ENCODE results near the gene KIF3A.
"Not testable (repeated sequence)": the region's sequence is repeated elsewhere in the genome, so short reads cannot be mapped to it uniquely, and the experiment has no call there.

The KIF3A gene

DNA sequence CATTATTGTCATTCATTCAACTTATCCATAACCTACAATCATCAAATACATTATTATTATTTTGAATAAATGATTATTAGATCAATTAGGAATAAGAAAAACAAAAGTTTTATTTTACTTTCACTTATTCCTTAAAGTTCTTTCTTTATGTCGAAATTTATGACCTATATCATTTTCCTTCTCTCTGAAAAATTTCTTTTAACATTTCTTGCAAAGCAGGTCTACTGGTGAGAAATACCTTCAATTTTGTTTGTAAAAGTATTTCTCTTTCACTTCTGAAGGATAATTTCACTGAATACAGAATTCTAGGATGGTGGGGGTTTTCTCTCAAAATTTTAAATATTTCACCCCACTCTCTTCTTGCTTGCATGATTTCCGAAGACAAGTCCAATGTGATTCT lies 7.3 kb upstream of the KIF3A start:
- intact Hi-C loops (cut with DNase I): no loop called here
- DNase-seq: no peak

DNA sequence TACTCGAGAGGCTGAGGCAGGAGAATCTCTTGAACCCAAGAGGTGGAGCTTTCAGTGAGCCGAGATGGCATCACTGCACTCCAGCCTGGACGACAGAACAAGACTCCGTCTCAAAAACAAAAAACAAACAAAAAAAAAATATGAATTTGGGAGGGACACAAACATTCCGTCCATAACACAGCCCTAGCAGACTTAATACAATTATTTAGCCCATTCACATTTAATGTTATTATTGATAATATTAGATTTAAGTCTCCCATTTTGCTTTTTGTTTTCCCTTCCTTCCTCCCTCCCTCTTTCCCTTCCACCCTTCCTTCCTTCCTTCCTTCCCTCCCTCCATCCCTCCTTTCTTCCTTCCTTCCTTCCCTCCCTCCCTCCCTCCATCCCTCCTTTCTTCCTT lies 5.3 kb upstream of the KIF3A start:
- DNase-seq: no peak
- intact Hi-C loops (cut with DNase I): no loop called here

DNA sequence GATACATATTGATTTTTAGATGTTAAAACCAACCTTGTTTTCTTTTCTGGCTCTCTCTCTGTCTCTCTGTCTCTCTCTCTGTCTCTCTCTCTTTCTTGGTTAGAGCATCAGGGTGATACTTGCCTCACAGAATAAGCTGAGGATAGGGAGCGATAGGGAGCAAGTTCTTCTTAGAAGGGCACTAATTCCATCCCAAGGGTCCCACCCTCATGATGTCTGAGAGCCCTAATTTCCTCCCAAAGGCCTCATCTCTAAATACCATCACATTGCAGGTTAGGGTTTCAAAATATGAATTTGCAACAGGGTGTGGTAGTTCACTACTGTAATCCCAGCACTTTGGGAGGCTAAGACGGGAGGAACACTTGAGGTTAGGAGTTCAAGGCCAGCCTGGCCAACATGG lies 4.8 kb upstream of the KIF3A start:
- intact Hi-C loops (cut with DNase I): no loop called here
- DNase-seq: no peak

DNA sequence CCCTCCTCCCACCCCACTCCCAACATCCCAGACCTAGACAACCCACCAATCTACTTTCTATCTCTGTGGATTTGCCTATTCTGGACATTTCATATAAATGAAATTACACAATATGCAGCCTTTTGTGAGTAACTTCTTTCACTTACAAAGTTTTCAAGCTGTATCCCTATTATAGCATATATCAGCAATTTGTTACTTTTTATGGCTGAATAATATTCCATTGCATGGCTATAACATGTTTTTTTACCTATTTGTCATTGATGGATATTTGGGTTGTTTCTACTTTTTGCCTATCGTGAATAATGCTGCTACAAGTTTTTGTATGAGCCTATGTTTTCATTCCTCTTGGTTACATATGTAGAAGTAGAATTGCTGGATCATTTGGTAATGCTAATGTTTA lies 1.9 kb upstream of the KIF3A start:
- intact Hi-C loops (cut with DNase I): loop anchor here (5.0 kb wide), 2 partner anchors 83 to 128 kb away; partner anchors contain the start of genes GDF9 and UQCRQ
- DNase-seq: no peak

DNA sequence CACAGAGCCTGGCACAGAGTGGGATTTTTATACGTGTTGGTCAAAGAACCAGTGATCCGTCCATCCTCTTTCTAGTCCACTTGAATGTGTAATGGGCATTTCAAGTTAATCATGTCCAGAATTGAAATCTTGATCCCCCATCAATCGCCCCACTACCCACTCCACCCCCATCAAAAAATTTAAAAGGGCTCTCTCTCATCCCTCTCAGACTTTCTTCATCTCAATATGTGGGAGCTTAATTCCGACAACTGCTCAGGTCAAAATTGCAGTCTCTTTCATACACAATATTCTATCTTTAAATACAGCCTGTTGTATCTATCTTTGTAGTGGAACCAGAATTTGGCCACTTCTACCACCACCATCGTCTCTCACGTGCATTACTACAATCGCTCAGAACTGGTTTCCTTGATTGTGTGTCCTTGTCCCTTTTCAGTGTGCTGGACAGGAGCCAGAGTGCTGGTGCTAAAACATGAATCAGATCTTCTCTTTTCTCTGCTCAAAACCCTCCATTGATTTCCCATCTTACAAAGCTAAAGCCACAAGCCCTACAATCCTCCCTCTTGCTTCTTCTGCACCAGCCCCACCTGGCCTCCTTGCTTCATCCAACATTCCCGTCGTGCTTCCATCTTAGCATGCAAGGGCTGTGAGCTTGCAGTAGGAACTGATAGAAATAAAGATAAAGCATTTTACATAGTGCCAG lies 786 bp upstream of the KIF3A start:
- intact Hi-C loops (cut with DNase I): loop anchor here (5.0 kb wide), 2 partner anchors 84 to 129 kb away; partner anchors contain the start of genes GDF9 and UQCRQ
- DNase-seq: peak in 2 of 42 donors; percentile 26 to 44

DNA sequence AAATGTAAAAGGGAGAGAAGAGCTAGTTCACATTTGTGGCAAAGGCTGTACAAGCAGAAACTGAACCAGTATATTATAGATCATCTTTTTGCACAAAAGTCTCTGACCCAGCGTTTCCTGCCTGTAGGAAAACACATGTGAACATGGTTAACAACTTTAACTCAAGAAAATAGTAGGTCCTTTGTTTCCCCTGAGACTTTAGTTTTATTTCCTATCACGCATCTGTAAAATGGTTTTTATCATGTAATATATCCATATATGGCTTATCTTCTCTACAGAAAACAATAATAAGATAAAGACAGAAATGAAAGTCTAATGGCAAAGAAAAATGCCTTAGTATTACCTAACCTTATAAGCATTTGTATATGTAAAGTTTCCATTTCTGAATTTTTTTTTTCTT lies 2.7 kb downstream of the KIF3A start:
- DNase-seq: no peak
- intact Hi-C loops (cut with DNase I): loop anchor here (5.0 kb wide), 2 partner anchors 88 to 133 kb away; partner anchors contain the start of genes GDF9 and UQCRQ

DNA sequence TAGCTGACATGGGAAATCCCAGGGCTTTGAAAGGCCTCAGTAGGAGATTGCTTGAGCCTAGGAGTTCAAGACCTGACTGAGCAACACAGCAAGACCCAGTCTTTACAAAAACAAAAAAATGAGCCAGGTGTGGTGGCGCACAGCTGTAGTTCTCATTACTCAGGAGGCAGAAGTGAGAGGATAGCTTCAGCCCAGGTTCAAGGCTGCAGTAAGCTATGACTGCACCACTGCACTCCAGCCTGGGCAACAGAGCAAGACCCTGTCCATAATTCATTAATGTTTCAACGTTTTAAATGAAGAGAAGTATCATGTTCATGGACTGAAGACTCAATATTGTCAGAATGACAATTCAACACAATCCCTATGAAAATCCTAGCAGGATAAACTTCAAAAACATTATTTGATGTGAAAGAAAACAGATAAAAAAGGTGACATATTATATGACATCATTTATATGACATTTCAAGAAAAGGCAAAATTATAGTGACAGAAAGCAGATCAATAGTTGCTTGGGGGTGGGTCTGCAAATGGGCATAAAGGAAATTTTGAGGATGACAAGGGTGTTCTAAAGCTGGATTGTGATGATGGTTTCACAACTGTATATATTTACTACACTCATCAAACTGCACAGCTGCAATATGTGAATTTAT lies 3.7 kb downstream of the KIF3A start:
- intact Hi-C loops (cut with DNase I): no loop called here
- DNase-seq: no peak

DNA sequence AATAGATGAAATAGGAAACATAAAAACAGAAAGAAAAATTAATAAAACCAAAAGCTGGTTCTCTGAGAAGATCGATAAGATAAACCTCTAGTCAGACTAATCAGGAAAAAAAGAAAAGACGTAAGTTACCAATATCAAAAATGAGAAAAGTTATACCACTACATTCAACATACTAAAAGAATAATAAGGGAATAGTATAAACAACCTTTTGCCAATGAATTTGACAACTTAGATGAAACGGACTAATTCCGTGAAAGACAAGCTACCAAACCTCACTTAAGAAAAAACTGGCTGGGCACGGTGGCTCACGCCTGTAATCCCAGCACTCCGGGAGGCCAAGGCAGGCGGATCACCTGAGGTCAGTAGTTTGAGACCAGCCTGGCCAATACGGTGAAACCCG lies 7.5 kb downstream of the KIF3A start:
- intact Hi-C loops (cut with DNase I): no loop called here
- no peak for DNase-seq

DNA sequence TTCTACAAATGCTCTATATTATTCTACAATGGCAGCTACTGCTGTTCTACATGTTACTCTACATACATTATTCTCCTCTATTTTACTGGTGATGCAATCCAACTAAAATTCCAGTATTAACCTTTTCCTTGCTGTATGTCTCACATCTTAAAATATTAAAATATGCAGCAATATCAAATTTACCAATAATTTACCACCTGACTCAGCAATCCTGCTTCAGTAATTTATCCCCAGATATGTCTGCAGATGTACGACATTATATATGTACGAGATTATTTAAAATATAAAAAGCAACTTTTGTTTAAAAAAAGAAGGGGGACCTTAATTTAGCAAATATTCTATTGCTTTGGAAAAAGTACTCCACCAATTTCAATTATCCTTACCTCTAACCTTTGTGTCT lies 11.6 kb downstream of the KIF3A start:
- DNase-seq: no peak
- intact Hi-C loops (cut with DNase I): no loop called here

DNA sequence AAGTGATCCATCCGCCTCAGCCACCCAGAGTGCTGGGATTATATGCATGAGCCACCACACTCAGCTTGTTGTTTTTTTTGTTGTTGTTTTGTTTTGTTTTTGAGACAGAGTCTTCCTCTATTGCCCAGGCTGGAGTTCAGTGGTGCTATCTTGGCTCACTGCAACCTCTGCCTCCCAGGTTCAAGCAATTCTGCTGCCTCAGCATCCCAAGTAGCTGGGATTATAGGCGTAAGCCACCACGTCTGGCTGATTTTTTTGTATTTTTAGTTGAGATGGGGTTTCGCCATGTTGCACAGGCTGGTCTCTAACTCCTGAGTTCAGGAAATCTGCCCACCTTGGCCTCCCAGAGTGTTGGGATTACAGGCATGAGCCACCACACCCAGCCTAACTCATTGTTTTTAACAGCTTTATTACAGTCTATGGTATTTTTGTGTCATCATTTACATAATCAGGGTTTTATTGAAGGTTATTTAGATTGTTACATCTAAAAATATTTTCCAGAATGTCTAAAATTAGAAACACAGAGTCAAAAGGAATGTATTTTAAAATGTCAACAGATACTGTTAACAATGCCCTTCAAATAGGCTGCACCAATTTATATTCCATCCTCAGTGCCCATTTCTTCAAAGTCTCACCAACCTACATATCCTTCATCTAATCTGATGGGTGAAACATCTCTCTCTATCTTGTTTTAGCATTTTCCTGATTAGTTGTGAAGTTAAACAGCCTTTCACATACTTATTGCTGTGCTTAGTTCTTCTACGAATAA lies 18.6 kb downstream of the KIF3A start:
- intact Hi-C loops (cut with DNase I): no loop called here
- DNase-seq: no peak

DNA sequence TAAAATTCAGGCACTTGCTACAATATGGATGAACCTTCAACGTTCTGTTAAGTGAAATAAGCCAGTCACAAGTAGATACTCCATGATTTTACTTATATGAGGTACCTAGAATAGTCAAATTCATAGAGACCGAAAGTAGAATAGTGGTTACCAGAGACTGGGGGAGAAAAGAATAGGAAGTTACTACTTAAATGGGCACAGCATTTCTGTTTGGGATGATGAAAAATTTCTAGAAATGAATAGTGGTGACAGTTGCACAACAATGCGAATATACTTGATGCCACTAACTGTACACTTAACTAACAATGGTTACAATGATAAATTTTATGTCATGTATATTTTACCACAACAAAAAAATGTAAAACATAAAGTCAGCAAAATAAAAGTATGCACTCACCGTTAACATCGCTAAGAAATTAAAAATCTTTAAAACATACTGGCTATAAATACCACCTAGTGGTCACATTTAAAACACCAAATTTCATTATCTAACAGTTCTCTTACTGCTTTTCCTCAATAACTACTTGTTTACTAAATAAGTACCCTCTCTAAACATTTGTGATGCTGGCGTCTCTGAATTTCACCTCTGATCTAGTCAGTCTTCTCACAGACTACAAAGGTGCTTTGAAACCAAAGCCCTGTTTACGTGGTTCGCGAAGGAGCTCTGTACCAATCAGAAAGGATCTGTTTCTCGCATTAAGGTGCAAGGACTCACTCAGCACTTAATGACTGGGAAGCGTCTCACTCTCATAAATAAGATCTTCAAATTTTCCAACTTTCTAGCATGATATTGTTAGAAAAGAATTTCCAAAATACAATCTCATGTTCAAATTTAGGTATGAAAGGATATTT lies 22.7 kb downstream of the KIF3A start:
- no peak for DNase-seq
- intact Hi-C loops (cut with DNase I): no loop called here

DNA sequence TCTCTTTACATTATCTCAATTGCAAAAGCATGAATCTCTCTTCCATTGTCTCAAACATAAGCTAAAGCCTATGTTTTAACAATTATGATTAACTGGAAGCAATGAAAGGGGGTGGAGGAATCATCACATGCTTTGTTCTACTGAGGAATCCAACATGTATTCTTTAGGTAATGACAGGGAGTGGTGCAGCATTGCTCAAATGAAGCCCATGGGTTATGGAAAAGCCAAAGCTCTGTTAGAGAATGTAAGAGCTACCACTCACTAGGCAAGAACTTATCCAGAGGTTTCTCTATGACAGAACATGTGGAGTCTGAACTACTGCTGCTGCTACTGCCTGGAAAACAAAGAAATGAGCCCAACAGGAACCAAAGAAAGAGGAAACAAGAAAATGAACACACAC lies 28.7 kb downstream of the KIF3A start:
- no peak for DNase-seq
- intact Hi-C loops (cut with DNase I): no loop called here

DNA sequence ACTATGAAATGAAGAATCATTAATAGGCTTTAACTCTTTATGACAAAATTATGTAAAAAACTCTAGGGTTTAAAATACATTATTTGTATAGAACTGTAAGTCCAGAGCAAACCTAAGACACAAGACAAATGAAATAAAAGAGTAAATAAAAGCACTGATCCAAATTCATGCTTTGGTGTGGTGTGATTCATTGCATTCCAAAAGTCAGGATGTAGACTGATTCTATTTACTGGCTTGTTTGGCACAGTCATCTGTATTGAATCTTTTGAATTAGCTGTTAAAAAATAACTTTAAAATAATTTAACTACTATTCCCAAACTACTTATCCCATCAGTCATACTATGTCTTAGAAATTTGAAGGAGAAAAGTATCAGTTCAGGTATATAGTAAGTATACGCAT lies 32.5 kb downstream of the KIF3A start:
- DNase-seq: no peak
- intact Hi-C loops (cut with DNase I): no loop called here

DNA sequence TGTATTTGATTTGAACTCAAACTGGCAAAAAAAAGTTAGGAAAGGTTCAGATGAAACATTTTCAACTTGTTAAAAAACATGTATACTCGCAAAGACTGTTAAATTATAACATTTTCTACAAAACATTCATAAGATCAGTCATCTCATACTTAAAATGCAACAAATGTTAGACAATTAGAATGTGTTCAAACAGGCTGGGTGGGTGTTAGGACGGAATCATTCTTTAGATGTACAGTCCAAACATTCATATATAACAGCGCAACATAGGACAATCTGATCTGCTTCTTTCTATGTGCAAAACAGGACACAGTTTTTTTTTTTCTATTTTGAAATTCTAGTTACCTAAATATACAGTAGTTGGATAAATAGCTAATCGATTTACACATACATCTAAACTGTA lies 41.4 kb downstream of the KIF3A start:
- intact Hi-C loops (cut with DNase I): no loop called here
- no peak for DNase-seq

DNA sequence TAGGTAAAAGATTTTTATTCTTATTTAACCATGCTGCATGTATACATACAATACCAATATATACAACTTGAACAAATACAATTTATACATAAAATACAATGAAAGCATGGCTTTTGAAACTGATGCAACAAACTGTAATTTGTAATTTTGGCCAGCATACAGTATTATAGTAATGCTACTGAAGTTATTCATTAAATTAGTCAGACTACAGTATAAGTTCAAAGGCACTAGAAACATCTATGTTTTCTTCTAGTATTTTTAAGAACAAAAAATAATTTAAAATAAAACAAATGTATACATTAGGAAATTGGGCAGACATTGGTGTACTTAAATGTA lies 44.7 kb downstream of the KIF3A start:
- intact Hi-C loops (cut with DNase I): no loop called here

DNA sequence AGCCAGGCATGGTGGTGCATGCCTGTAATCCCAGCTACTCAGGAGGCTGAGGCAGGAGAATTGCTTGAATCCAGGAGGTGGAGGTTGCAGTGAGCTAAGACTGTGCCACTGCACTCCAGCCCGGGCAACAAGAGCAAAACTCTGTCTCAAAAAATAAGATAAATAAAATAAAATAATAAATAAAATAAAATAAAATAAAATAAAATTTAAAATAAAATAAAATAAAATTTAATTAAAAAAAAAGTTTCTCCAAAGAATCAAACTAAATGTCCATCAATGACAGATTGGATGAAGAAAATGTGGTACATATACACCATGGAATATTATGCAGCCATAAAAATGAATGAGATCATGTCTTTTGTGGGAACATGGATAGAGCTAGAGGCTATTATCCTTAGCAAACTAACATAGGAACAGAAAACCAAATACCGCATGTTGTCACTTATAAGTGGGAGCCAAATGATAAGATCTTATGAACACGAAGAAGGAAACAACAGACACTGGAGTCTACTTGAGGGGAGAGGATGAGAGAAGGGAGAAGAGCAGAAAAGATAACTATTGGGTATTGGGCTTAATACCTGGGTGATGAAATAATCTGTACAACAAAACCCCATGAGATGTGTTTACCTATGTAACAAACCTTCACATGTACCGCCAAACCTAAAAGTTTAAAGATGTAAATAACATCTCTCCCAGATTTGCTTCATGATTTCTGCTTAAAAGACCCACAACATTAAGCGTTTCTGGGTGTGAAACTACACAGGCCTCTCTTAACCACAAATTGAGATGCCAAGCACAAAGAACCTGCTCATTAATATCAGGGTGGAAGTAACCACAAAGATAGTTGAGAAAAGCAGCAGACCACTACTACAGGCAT lies 45.4 kb downstream of the KIF3A start:
- DNase-seq; intact Hi-C loops (cut with DNase I): not testable (repeated sequence)

More for the DNA sequence above, 44.7 kb downstream of the KIF3A start:
- DNase-seq: no peak

DNA sequence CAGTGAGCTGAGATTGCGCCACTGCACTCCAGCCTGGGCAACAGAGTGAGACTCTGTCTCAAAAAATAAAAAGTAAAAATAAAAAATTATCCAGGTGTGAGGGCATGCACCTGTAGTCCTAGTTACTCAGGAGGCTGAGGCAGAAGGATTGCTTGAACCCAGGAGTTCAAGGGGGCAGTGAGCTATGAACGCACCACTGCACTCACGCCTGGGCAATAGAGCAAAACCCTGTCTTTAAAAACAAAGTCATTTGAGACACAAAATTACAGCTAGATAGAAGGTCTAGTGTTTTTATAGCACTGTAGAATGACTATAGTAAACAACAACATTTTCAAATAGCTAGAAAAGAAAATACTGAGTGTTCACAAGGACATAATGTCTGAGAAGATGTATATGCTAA lies 47.2 kb downstream of the KIF3A start:
- intact Hi-C loops (cut with DNase I): no loop called here
- DNase-seq: no peak

DNA sequence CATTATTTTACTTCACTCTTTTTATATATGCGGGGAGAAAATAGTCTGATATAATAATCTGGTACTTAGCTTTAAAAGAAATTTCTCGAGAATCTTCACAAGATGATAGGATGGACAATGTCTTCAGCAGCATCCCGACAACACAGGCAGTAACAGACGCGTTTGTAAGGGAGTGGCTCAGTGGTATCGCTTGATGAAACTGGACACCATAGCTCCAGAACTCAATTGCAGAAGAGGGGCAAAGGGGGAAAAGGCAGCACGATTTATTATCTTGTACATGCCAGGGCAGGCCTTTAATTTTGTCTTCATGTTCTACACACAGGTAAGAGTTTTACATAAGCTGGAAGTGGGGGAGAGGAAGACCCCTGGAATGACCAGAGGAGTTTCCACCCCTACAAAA lies 47.8 kb downstream of the KIF3A start:
- intact Hi-C loops (cut with DNase I): no loop called here
- DNase-seq: no peak

Data from head of caudate nucleus (tissue), 42 donors.